ENCODE data around the gene TP53BP2. TPM values are rescaled to one million over a fixed set of nuclear protein-coding genes. Genes with fewer than 3 reads are reported as not detected.
"Not testable (repeated sequence)": the region's sequence is repeated elsewhere in the genome, so short reads cannot be mapped to it uniquely, and the experiment has no call there.

TP53BP2 gene
- total and polyA plus RNA-seq, 5 donors, result 9.8 to 29.7 (median 29.5) TPM

DNA sequence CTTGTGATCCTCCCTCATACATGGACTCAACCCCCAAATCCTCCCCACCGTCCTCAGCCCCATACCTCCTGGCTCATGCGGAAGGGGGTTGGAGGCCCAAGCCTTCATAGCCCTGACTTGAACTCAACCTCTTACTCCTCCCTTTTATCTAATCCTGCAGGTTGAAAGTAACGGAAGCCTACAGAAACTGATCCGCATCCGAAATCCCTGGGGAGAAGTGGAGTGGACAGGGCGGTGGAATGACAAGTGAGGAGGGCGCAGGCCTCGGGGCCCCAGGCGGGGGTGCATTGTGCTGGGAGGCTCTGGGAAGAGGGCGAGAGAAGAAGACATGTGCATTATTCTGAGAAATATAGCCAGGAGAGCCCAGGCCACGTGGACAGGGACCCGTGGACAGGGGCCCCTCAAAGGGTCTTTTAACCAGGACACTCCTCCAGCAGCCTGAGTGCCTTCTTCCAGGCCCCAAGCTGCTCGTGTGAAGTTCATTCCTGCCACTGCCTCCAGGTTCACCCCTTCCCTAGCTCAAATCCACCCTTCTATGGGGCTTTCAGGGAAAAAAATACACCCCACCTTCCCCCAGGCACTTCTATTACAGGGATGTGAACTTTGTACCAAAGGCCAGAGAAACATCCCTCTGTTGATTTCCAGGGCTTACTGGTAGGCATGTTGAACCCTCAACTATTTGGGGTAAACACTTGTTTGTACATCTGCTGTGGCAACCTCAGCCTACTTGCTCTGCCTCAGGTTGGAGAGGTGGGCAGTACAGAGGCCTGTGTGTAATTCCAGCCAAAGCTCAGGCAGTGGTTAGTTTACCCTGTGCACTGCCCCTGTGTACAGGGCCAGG lies 94.8 kb downstream of the TP53BP2 start:
- no peaks in the 10 kb centered on the region for H3K9me3 ChIP-seq (ENCODE audit: control insufficient read depth, low read length)
- H3K4me3 ChIP-seq (ENCODE audit: low read length), result no peak overlapping the region
- H3K27me3 ChIP-seq (ENCODE audit: control insufficient read depth, insufficient read depth), result no peaks in the 10 kb centered on the region
- DNase-seq (no peak), ATAC-seq (no peak)
- intact Hi-C loops (cut with DNase I), result no loop called here
- H3K4me1 ChIP-seq (ENCODE audit: control insufficient read depth, insufficient read depth, low read length), result peaks cover 4% of the 10 kb centered on the region
- WGBS, result 84% methylated on average over 13 of the region's 13 CpGs
- no peak overlapping the region for H3K27ac ChIP-seq (ENCODE audit: low read length)

DNA sequence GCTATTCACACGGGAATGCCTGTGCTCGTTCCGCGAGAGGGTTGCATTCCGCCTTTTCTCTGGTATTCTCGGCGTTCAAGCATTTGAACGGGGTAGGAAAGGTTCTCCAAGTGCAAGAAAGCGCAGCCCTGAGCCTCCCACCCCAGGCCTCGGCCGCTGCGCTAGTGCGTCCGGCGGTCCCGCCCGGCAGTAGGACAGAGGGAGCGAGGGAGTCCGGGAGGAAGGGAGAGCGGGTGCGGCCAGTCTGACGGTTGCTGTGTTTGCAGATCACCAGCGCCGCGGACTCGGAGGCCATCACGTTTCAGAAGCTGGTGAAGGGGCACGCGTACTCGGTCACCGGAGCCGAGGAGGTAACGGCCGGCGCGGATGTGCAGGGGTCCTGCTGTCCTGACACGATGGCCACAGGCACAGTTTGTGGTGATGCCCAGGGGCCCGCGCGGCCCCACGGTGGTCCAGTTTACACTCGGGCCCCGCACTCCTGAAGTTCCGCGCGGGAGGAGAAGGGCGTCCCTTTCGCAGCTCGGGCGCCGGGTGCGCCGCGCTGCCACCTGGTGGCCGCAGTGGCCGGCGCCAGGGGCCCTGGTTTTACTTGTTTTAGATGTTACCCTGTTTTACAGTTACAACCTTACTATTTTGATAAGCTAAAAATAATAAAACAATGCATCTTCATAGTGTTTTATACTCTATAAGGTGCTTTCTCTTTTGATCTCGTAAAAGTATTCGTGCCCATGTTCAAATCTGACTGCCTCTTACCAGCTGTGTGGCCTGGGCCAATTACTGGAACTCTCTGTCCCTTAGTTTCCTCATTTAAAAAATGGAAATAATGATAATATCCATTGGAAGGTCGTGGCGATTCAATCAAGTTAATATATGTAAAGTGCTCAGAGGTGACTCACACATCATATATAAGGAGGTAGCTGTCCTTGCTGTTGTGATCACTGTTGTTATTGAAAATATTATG lies 96.7 kb downstream of the TP53BP2 start:
- Histone ChIP-seq H3K9me3 (ENCODE audit: control insufficient read depth, low read length) (no peaks in the 10 kb centered on the region), H3K4me3 (ENCODE audit: low read length) (peak overlapping the region; percentile 6), H3K27me3 (ENCODE audit: control insufficient read depth, insufficient read depth) (no peaks in the 10 kb centered on the region), H3K27ac (ENCODE audit: low read length) (peak overlapping the region; percentile 43), H3K4me1 (ENCODE audit: control insufficient read depth, insufficient read depth, low read length) (peaks cover 4% of the 10 kb centered on the region)
- DNase-seq, result peak; percentile 67 to 87 (median 87)
- WGBS, result 6% methylated on average over 61 of the region's 61 CpGs
- peak; percentile 88 to 89 for ATAC-seq
- intact Hi-C loops (cut with DNase I), result loop anchor here (1.0 to 5.0 kb wide), 4 partner anchors 36 to 52 kb away; partner anchors contain the start of gene CAPN2 (in 3 of the 4)

DNA sequence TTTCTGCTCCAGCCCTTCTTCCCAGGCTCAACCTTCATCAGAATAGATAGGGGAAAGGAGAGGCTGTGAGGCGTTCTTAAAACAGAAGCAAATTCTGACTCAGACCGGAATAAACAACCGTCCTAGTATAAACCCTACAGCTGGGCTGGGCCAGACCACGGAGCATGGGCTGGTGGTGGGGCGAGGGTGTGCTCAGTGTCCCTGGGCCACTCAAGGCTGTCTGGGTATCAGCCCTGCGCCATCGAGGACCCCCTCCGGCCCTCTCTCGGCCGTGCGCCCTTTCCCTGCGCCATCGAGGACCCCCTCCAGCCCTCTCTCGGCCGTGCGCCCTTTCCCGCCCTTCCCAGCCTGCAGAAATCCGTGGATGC lies 97.4 kb downstream of the TP53BP2 start:
- peak overlapping the region; percentile 43 for H3K27ac ChIP-seq (ENCODE audit: low read length)
- DNase-seq (peak in 1 of 3 donors; percentile 58), ATAC-seq (peak; percentile 54 to 75)
- peaks cover 4% of the 10 kb centered on the region for H3K4me1 ChIP-seq (ENCODE audit: control insufficient read depth, insufficient read depth, low read length)
- H3K9me3 ChIP-seq (ENCODE audit: control insufficient read depth, low read length), result no peaks in the 10 kb centered on the region
- H3K27me3 ChIP-seq (ENCODE audit: control insufficient read depth, insufficient read depth), result no peaks in the 10 kb centered on the region
- intact Hi-C loops (cut with DNase I), result loop anchor here (2.0 to 5.0 kb wide), 3 partner anchors 36 to 51 kb away; partner anchors contain the start of gene CAPN2 (in 2 of the 4)
- peak overlapping the region; percentile 6 for H3K4me3 ChIP-seq (ENCODE audit: low read length)
- 29% methylated on average over 18 of the region's 18 CpGs for WGBS

DNA sequence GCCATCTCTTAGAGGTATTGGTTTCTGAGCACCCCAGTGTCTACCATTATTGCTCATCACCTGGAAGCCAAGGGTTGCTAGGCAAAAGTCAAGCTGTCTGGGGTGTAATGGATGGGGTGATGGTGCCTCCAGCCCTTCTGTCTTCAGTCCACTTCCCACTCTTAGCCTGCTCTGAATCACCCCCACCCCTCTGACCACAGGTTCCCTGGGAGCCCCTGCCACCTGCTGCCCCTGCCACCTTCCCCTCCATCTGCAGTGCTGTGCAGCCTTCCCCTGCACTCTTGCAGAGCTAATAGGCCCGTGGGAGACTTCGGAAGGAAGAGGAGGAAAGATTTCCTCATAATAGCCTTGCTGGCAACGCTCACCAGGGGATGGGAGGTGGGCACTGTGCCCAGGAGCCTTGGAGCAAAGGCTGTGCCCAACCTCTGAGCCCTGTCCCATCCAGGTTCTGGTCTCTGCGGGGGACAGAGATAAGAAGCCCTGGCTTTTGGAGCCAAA lies 97.9 kb downstream of the TP53BP2 start:
- Histone ChIP-seq H3K27ac (ENCODE audit: low read length) (peak overlapping the region; percentile 19), H3K4me3 (ENCODE audit: low read length) (no peak overlapping the region), H3K4me1 (ENCODE audit: control insufficient read depth, insufficient read depth, low read length) (peaks cover 6% of the 10 kb centered on the region), H3K9me3 (ENCODE audit: control insufficient read depth, low read length) (no peaks in the 10 kb centered on the region), H3K27me3 (ENCODE audit: control insufficient read depth, insufficient read depth) (no peaks in the 10 kb centered on the region)
- ATAC-seq (peak; percentile 24 to 45), DNase-seq (peak; percentile 54 to 84 (median 71))
- WGBS, result 17% methylated on average over 4 of the region's 4 CpGs
- intact Hi-C loops (cut with DNase I), result loop anchor here (2.0 to 5.0 kb wide), 3 partner anchors 35 to 51 kb away; partner anchors contain the start of gene CAPN2 (in 2 of the 4)

DNA sequence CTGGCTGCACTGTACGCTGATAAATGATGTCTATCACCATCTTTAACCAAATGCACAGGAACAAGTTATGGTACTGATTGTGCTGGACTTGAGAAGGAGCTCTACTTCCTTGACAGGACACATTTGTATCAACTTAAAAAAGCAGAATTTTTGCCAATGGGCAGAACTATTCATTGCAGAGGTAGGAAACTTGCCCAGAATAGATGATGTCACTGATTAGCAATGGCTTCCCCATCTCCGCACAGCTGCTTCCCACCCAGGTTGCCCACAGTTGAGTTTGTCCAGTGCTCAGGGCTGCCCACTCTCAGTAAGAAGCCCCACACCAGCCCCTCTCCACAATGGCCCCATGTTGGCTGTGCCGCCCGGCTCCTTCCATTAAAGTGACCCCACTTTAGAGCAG lies 100.0 kb downstream of the TP53BP2 start:
- no peak for DNase-seq
- H3K27ac ChIP-seq (ENCODE audit: low read length), result no peak overlapping the region
- H3K4me1 ChIP-seq (ENCODE audit: control insufficient read depth, insufficient read depth, low read length), result peaks cover 11% of the 10 kb centered on the region
- 95% methylated on average over 4 of the region's 4 CpGs for WGBS
- no peak overlapping the region for H3K4me3 ChIP-seq (ENCODE audit: low read length)
- ATAC-seq, result no peak
- intact Hi-C loops (cut with DNase I), result loop anchor here in 3 of 4 donors (5.0 kb wide), 2 partner anchors 33 to 48 kb away; partner anchors contain the start of gene CAPN2 (in 1 of the 3)
- no peaks in the 10 kb centered on the region for H3K27me3 ChIP-seq (ENCODE audit: control insufficient read depth, insufficient read depth)
- no peaks in the 10 kb centered on the region for H3K9me3 ChIP-seq (ENCODE audit: control insufficient read depth, low read length)

DNA sequence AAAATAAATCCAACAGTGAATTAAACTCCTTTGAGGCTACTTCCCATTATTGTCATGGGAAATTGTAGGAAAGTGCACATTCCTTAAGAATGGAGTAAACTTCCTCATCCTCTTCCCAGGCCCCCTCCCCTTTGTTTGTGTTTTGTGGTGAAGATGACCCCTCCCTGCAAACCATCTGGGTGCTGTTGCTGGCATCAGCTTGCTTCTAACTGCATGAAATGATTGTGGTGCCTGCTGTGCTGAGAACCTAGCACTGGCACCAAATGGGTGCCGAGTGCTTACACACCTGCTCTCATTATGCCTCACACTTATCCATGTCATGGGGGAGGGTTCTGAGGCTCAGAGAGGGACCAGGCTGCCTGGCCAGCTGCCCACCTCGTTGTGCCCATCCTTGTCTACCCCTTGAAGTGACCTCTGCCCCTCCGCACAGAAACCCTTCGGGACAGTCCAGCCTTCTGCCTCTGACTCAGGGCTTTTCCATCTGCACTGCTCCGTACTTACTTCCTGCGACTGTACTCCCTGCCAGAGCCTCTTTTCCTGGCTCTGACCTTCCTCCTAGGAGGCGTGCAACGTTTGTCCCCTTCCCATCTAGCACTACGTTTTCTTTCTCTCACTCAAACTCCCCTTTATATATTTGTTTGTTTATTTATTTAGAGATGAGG lies 102.8 kb downstream of the TP53BP2 start:
- Histone ChIP-seq H3K27me3 (ENCODE audit: control insufficient read depth, insufficient read depth) (no peaks in the 10 kb centered on the region), H3K4me3 (ENCODE audit: low read length) (no peak overlapping the region), H3K4me1 (ENCODE audit: control insufficient read depth, insufficient read depth, low read length) (peaks cover 19% of the 10 kb centered on the region), H3K27ac (ENCODE audit: low read length) (peak overlapping the region; percentile 63), H3K9me3 (ENCODE audit: control insufficient read depth, low read length) (no peaks in the 10 kb centered on the region)
- intact Hi-C loops (cut with DNase I), result no loop called here
- 58% methylated on average over 9 of the region's 9 CpGs for WGBS
- DNase-seq, result no peak
- peak in 1 of 2 donors; percentile 86 for ATAC-seq

DNA sequence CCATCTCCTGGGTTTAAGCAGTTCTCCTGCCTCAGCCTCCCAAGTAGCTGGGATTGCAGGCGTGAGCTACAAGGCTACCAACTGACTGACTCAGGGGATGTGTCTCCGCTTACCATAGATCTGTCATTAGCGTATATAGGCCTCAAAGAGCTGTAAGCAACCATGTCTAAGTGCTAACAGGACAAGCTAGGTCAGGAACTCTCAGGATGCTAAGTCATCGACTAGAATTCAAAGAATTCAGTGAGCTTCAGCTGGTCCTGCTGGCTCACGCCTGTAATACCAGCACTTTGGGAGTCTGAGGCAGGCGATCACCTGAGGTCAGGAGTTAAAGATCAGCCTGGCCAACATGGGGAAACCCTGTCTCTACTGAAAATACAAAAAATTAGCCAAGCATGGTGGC lies 103.9 kb downstream of the TP53BP2 start:
- Histone ChIP-seq H3K4me3 (ENCODE audit: low read length) (no peak overlapping the region), H3K27ac (ENCODE audit: low read length) (no peak overlapping the region), H3K4me1 (ENCODE audit: control insufficient read depth, insufficient read depth, low read length) (peaks cover 16% of the 10 kb centered on the region), H3K27me3 (ENCODE audit: control insufficient read depth, insufficient read depth) (no peaks in the 10 kb centered on the region), H3K9me3 (ENCODE audit: control insufficient read depth, low read length) (no peaks in the 10 kb centered on the region)
- ATAC-seq (no peak), DNase-seq (no peak)
- WGBS, result 88% methylated on average over 6 of the region's 6 CpGs
- intact Hi-C loops (cut with DNase I), result no loop called here

DNA sequence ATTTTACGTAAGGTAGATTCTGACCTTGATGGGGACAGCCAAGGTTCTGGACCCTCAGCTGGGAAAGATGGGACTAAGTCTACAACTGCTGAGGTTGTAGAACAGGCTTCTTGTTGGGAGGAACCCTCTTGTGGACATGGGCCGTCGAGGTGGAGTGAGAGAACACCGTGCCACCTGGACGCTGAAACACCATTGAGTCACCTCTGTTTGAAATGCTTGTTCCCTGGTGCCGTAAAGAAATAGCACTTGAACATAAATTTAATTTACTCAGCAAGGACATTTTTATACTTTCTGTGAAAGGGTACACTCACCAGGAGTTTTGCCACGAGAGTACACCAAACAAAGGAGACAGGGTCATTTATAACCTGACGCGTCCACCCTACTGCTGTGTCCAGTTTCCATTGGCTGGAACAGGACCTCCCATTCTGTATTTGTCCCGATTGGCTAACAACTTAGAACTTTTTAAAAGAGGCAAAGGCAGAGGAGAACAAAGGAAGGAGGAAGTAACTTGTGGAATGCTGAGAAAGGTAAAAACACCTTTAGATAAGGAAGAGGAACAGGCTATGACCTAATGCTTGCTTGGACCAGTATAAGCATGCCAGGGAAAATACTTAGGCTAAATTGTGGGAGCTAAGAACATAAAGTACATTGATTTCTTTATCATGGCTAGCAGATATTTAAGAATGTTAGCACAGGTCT lies 105.6 kb downstream of the TP53BP2 start:
- H3K4me1 ChIP-seq (ENCODE audit: control insufficient read depth, insufficient read depth, low read length), result peaks cover 16% of the 10 kb centered on the region

DNA sequence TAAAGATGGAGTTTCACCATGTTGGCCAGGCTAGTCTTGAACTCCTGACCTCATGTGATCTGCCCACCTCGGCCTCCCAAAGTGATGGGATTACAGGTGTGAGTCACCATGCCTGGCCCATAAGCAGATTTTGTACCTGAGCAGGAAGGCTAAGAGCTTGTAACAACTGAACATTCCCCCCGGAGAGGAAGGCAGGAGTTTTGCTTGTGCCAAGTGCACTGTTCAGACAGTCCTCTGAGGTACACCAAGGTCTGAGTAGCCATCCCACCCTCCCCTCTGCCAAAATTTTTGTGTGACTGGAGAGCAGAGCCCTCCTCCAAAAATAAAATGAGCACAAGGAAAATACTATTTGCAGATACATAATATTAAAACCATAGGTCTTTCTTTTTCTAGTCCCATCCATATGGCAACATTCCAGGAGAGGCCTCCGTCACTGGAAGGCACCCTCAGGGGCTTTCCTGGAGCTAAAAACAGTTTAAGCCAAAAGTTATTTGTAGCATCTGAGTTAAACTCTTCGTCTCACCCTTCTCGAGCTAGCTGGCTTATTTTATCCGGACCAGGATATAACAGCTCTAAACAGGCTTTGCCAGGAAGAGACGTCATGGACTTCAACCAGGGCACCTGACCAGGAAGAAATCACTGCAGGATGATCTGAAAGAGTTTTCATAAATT lies 106.2 kb downstream of the TP53BP2 start:
- H3K27ac ChIP-seq (ENCODE audit: low read length), result no peak overlapping the region
- peaks cover 19% of the 10 kb centered on the region for H3K4me1 ChIP-seq (ENCODE audit: control insufficient read depth, insufficient read depth, low read length)
- peak in 1 of 2 donors; percentile 24 for ATAC-seq
- H3K27me3 ChIP-seq (ENCODE audit: control insufficient read depth, insufficient read depth), result no peaks in the 10 kb centered on the region
- no peaks in the 10 kb centered on the region for H3K9me3 ChIP-seq (ENCODE audit: control insufficient read depth, low read length)
- no peak overlapping the region for H3K4me3 ChIP-seq (ENCODE audit: low read length)
- no peak for DNase-seq
- WGBS, result 27% methylated on average over 7 of the region's 7 CpGs
- intact Hi-C loops (cut with DNase I), result no loop called here

More for the DNA sequence above, 105.6 kb downstream of the TP53BP2 start:
- H3K4me3 ChIP-seq (ENCODE audit: low read length); H3K27me3 ChIP-seq (ENCODE audit: control insufficient read depth, insufficient read depth); H3K27ac ChIP-seq (ENCODE audit: low read length); ATAC-seq; intact Hi-C loops (cut with DNase I); DNase-seq; H3K9me3 ChIP-seq (ENCODE audit: control insufficient read depth, low read length): not testable (repeated sequence)
- 81% methylated on average over 10 of the region's 10 CpGs for WGBS

All from right cardiac atrium (tissue), 5 donors.